H9 (cell line): ENCODE measurements around the gene RNF148. TPM values are rescaled to one million over a fixed set of nuclear protein-coding genes. Genes with fewer than 3 reads are reported as not detected.

ENCODE experiments used
- DNase-seq: peaks from one replicate; pipeline ENCODE4 v3.0.0-alpha.2; 2017
- H2AFZ ChIP-seq: one replicate; pipeline ENCODE4 v1.6.1; 2013; ENCODE audit warnings: mild to moderate bottlenecking, low read length, control low read depth, moderate library complexity
- H2AK5ac ChIP-seq: 2 replicates; pipeline ENCODE4 v1.6.1; 2013; ENCODE audit warnings: low read length, control low read depth, mixed read lengths; ENCODE audit not compliant: insufficient read length
- H2BK120ac ChIP-seq: one replicate; pipeline ENCODE4 v1.6.1; 2013; ENCODE audit warnings: low read depth, mild to moderate bottlenecking, low read length, control low read depth, inconsistent platforms; ENCODE audit not compliant: poor library complexity, severe bottlenecking
- H2BK12ac ChIP-seq: 2 replicates; pipeline ENCODE4 v1.6.1; 2013; ENCODE audit warnings: low read length, control low read depth, mixed read lengths, low read depth; ENCODE audit not compliant: insufficient read length
- H2BK15ac ChIP-seq: 2 replicates; pipeline ENCODE4 v1.6.1; 2013; ENCODE audit warnings: low read depth, low read length, control low read depth
- H2BK20ac ChIP-seq: one replicate; pipeline ENCODE4 v1.6.1; 2013; ENCODE audit warnings: low read depth, mild to moderate bottlenecking, low read length, control low read depth, inconsistent platforms; ENCODE audit not compliant: poor library complexity, severe bottlenecking
- H2BK5ac ChIP-seq: 2 replicates; pipeline ENCODE4 v1.6.1; 2013; ENCODE audit warnings: low read length, control low read depth, mixed read lengths; ENCODE audit not compliant: insufficient read length
- H3K14ac ChIP-seq: 2 replicates; pipeline ENCODE4 v1.6.1; 2013; ENCODE audit warnings: low read length, control low read depth; ENCODE audit not compliant: insufficient read depth
- H3K18ac ChIP-seq: 2 replicates; pipeline ENCODE4 v1.6.1; 2013; ENCODE audit warnings: low read depth, mild to moderate bottlenecking, mixed read lengths, low read length, control low read depth; ENCODE audit not compliant: insufficient read length
- H3K23ac ChIP-seq: 2 replicates; pipeline ENCODE4 v1.6.1; 2013; ENCODE audit warnings: low read length, control low read depth, mixed read lengths, low read depth; ENCODE audit not compliant: insufficient read length
- H3K23me2 ChIP-seq: 2 replicates; pipeline ENCODE4 v1.6.1; 2013; ENCODE audit warnings: low read depth, mild to moderate bottlenecking, mixed read lengths, low read length, control low read depth; ENCODE audit not compliant: insufficient read length, poor library complexity, severe bottlenecking
- H3K27ac ChIP-seq: 2 replicates; pipeline ENCODE4 v1.5.1; 2013; ENCODE audit warnings: low read length, control low read depth, mixed read lengths, low read depth; ENCODE audit not compliant: insufficient read length
- H3K27me3 ChIP-seq: 2 replicates; pipeline ENCODE4 v1.6.1; 2013; ENCODE audit warnings: low read length, control low read depth, inconsistent platforms; ENCODE audit not compliant: insufficient read depth
- H3K4ac ChIP-seq: 2 replicates; pipeline ENCODE4 v1.6.1; 2013; ENCODE audit warnings: low read depth, mild to moderate bottlenecking, control low read depth, inconsistent platforms, low read length, moderate library complexity
- H3K4me1 ChIP-seq: 2 replicates; pipeline ENCODE4 v1.6.1; 2013; ENCODE audit warnings: low read length, control low read depth, inconsistent platforms; ENCODE audit not compliant: insufficient read depth
- H3K4me2 ChIP-seq: 2 replicates; pipeline ENCODE4 v1.6.1; 2013; ENCODE audit warnings: low read length, control low read depth, mixed read lengths; ENCODE audit not compliant: insufficient read length, insufficient read depth
- H3K56ac ChIP-seq: 2 replicates; pipeline ENCODE4 v1.6.1; 2013; ENCODE audit warnings: low read depth, mild to moderate bottlenecking, mixed read lengths, low read length, control low read depth; ENCODE audit not compliant: insufficient read length
- H3K79me1 ChIP-seq: 2 replicates; pipeline ENCODE4 v1.6.1; 2013; ENCODE audit warnings: low read depth, mild to moderate bottlenecking, moderate library complexity, low read length, control low read depth, inconsistent platforms; ENCODE audit not compliant: insufficient read depth, poor library complexity, severe bottlenecking
- H3K79me2 ChIP-seq: 2 replicates; pipeline ENCODE4 v1.6.1; 2013; ENCODE audit warnings: low read length, control low read depth, inconsistent platforms; ENCODE audit not compliant: insufficient read depth
- H3K9ac ChIP-seq: 2 replicates; pipeline ENCODE4 v1.6.1; 2013; ENCODE audit warnings: low read length, control low read depth, mixed read lengths; ENCODE audit not compliant: insufficient read length; ENCODE audit errors: extremely low read depth
- H3K9me3 ChIP-seq: one replicate; pipeline ENCODE4 v1.6.1; 2013; ENCODE audit warnings: low read depth, low read length, inconsistent platforms; ENCODE audit not compliant: control insufficient read depth
- H3T11ph ChIP-seq: one replicate; pipeline ENCODE4 v1.6.1; 2013; ENCODE audit warnings: mild to moderate bottlenecking, low read length, control low read depth, inconsistent platforms
- H4K20me1 ChIP-seq: one replicate; pipeline ENCODE4 v1.6.1; 2013; ENCODE audit not compliant: control insufficient read depth, insufficient read length, insufficient read depth
- H4K5ac ChIP-seq: 2 replicates; pipeline ENCODE4 v1.6.1; 2013; ENCODE audit warnings: low read depth, mild to moderate bottlenecking, mixed read lengths, low read length, control low read depth; ENCODE audit not compliant: insufficient read length
- H4K8ac ChIP-seq: replicated peaks from 2 replicates; pipeline ENCODE4 v1.6.1; 2013; ENCODE audit warnings: low read length, control low read depth, mixed read lengths, low read depth; ENCODE audit not compliant: insufficient read length
- H4K91ac ChIP-seq: 2 replicates; pipeline ENCODE4 v1.6.1; 2013; ENCODE audit warnings: low read depth, mild to moderate bottlenecking, moderate library complexity, mixed read lengths, low read length, control low read depth; ENCODE audit not compliant: insufficient read length
- H3K27ac Mint-ChIP-seq, 3 experiments: 2 replicates in 2 of 3; 3 replicates in 1 of 3; pipeline ENCODE4 v1.8.0; 2020 to 2021; ENCODE audit warnings: mixed read lengths in 3 of 3, mild to moderate bottlenecking in 1 of 3, moderate library complexity in 1 of 3
- H3K27me3 Mint-ChIP-seq: 2 replicates; pipeline ENCODE4 v1.8.0; 2021; ENCODE audit warnings: low read depth, mild to moderate bottlenecking, moderate library complexity, mixed read lengths
- H3K36me3 Mint-ChIP-seq, 3 experiments: 2 replicates in 2 of 3; 3 replicates in 1 of 3; pipeline ENCODE4 v1.8.0; 2020 to 2021; ENCODE audit warnings: low read depth in 3 of 3, mixed read lengths in 3 of 3; ENCODE audit not compliant: insufficient read depth in 1 of 3
- H3K4me1 Mint-ChIP-seq, 2 experiments: 2 replicates each; pipeline ENCODE4 v1.8.0; 2020; ENCODE audit warnings: mixed read lengths in 2 of 2
- H3K4me3 Mint-ChIP-seq, 2 experiments: 2 replicates in 1 of 2; 3 replicates in 1 of 2; pipeline ENCODE4 v1.8.0; 2020 to 2021; ENCODE audit warnings: mild to moderate bottlenecking in 2 of 2, mixed read lengths in 2 of 2, moderate library complexity in 1 of 2
- H3K9me3 Mint-ChIP-seq, 2 experiments: 2 replicates in 1 of 2; 3 replicates in 1 of 2; pipeline ENCODE4 v1.8.0; 2020; ENCODE audit warnings: mild to moderate bottlenecking in 2 of 2, mixed read lengths in 2 of 2, moderate library complexity in 1 of 2
- CTCF ChIP-seq: fragments of 200-600 bp; sonication (generic); conservative IDR thresholded peaks from 3 replicates; pipeline ENCODE4 v1.8.0; 2021; ENCODE audit warnings: antibody characterized with exemption, mild to moderate bottlenecking
- WGBS: extraction: QIAGEN DNeasy Blood & Tissue Kit; methylation state at CpG from one replicate; pipeline ENCODE4 v1.1.7; 2013; ENCODE audit warnings: missing lambda C conversion rate, low lambda C conversion rate, mixed read lengths; ENCODE audit not compliant: insufficient read length; ENCODE audit errors: extremely low coverage; 5-methylcytosine and 5-hydroxymethylcytosine counted together
- total RNA-seq: library from RNA; stranded (reverse); gene quantifications from 2 replicates; pipeline ENCODE4 v1.2.1, GENCODE V29; 2021

RNF148 gene
- total RNA-seq, 1 experiment from 2014 or later, result 0.39 TPM

GRCh38 chr7:122686360-122686878 is 16.3 kb downstream of the RNF148 start:
- H3K18ac ChIP-seq, result no peak overlapping the region
- no peaks in the 10 kb centered on the region for H3K27me3 ChIP-seq
- H3K36me3 Mint-ChIP-seq, result no peaks in the 10 kb centered on the region; a peak in 2 of 7 replicates
- H3T11ph ChIP-seq, result no peak overlapping the region
- H3K14ac ChIP-seq, result no peak overlapping the region
- no peak overlapping the region for H2AK5ac ChIP-seq
- TF ChIP-seq CTCF, result no peak
- H2AFZ ChIP-seq, result no peak overlapping the region
- no peak overlapping the region for H2BK5ac ChIP-seq
- peaks cover 33 to 43% of the 10 kb centered on the region in 2 experiments for H3K4me1 Mint-ChIP-seq
- H3K23ac ChIP-seq, result no peak overlapping the region
- H3K4me1 ChIP-seq, result peaks cover 11% of the 10 kb centered on the region; the same call in 1 of the 2 replicates
- H2BK12ac ChIP-seq, result no peak overlapping the region
- no peaks in the 10 kb centered on the region for H3K23me2 ChIP-seq
- H3K9me3 Mint-ChIP-seq, result no peaks in the 10 kb centered on the region
- H4K8ac ChIP-seq, result no peak overlapping the region
- no peaks in the 10 kb centered on the region for H3K27me3 Mint-ChIP-seq
- DNase-seq, result no peak
- no peak overlapping the region for H4K5ac ChIP-seq
- no CpG with 5 or more reads among the region's 10 CpGs for WGBS
- no peak overlapping the region for H3K56ac ChIP-seq
- no peak overlapping the region for H3K4me3 Mint-ChIP-seq
- H3K27ac ChIP-seq, result no peak overlapping the region
- no peaks in the 10 kb centered on the region for H4K20me1 ChIP-seq
- no peak overlapping the region for H2BK20ac ChIP-seq
- H3K27ac Mint-ChIP-seq, result peak overlapping the region; percentile 4 to 46 (median 17); a peak in 2 of 7 replicates
- H3K9ac ChIP-seq, result no peak overlapping the region
- H3K79me2 ChIP-seq, result no peaks in the 10 kb centered on the region; the same call in 1 of the 2 replicates
- H4K91ac ChIP-seq, result no peak overlapping the region
- H3K79me1 ChIP-seq, result no peaks in the 10 kb centered on the region
- H2BK120ac ChIP-seq, result no peak overlapping the region
- no peak overlapping the region for H3K4me2 ChIP-seq
- H2BK15ac ChIP-seq, result no peak overlapping the region
- H3K4ac ChIP-seq, result no peak overlapping the region
- H3K9me3 ChIP-seq, result no peaks in the 10 kb centered on the region
